ENCODE data around the gene SBNO2. TPM values are rescaled to one million over a fixed set of nuclear protein-coding genes. Genes with fewer than 3 reads are reported as not detected.

The SBNO2 gene
- total RNA-seq, 1 experiment from 2014 or later, result 97.8 TPM

GRCh38 chr19:1162404-1163282 lies 11.4 kb downstream of the SBNO2 start:
- H3K4me1 Mint-ChIP-seq (ENCODE audit: low read depth, unreplicated experiment), result peaks cover 13% of the 10 kb centered on the region
- no peaks in the 10 kb centered on the region for H3K27me3 Mint-ChIP-seq (ENCODE audit: unreplicated experiment)
- peaks cover 39% of the 10 kb centered on the region for H3K36me3 Mint-ChIP-seq (ENCODE audit: insufficient read depth, unreplicated experiment)
- H3K27ac Mint-ChIP-seq (ENCODE audit: unreplicated experiment), result peak overlapping the region; percentile 58
- no peak for DNase-seq
- CTCF ChIA-PET, result no interaction called here
- no TSS peak for BruUV-seq (replicated peaks)
- no peaks in the 10 kb centered on the region for H3K9me3 Mint-ChIP-seq (ENCODE audit: low read depth, unreplicated experiment)
- TF ChIP-seq CTCF (IDR thresholded peaks at IDR 0.05; ENCODE audit: unreplicated experiment), result no peak
- intact Hi-C loops (cut with micrococcal nuclease; ENCODE audit: unreplicated experiment), result no loop called here
- peak overlapping the region; percentile 37 for H3K4me3 Mint-ChIP-seq (ENCODE audit: low read depth, unreplicated experiment)

GRCh38 chr19:1161716-1162115 lies 12.4 kb downstream of the SBNO2 start:
- Mint-ChIP-seq H3K36me3 (ENCODE audit: insufficient read depth, unreplicated experiment) (peaks cover 41% of the 10 kb centered on the region), H3K27ac (ENCODE audit: unreplicated experiment) (peak overlapping the region; percentile 50), H3K4me1 (ENCODE audit: low read depth, unreplicated experiment) (peaks cover 13% of the 10 kb centered on the region), H3K27me3 (ENCODE audit: unreplicated experiment) (no peaks in the 10 kb centered on the region), H3K9me3 (ENCODE audit: low read depth, unreplicated experiment) (no peaks in the 10 kb centered on the region), H3K4me3 (ENCODE audit: low read depth, unreplicated experiment) (no peak overlapping the region)
- TF ChIP-seq CTCF (IDR thresholded peaks at IDR 0.05; ENCODE audit: unreplicated experiment), result no peak
- intact Hi-C loops (cut with micrococcal nuclease; ENCODE audit: unreplicated experiment), result no loop called here
- DNase-seq, result peak; percentile 49
- no TSS peak for BruUV-seq (replicated peaks)
- CTCF ChIA-PET, result interaction anchor here (0.6 kb wide), 1 partner anchor 27 kb away, joined by 3 read pairs; no protein-coding TSS in a partner anchor

GRCh38 chr19:1159864-1160595 lies 14.0 kb downstream of the SBNO2 start:
- Mint-ChIP-seq H3K36me3 (ENCODE audit: insufficient read depth, unreplicated experiment) (peaks cover 35% of the 10 kb centered on the region), H3K27ac (ENCODE audit: unreplicated experiment) (no peak overlapping the region), H3K4me3 (ENCODE audit: low read depth, unreplicated experiment) (no peak overlapping the region), H3K9me3 (ENCODE audit: low read depth, unreplicated experiment) (no peaks in the 10 kb centered on the region), H3K27me3 (ENCODE audit: unreplicated experiment) (no peaks in the 10 kb centered on the region), H3K4me1 (ENCODE audit: low read depth, unreplicated experiment) (peaks cover 13% of the 10 kb centered on the region)
- no peak for TF ChIP-seq CTCF (IDR thresholded peaks at IDR 0.05; ENCODE audit: unreplicated experiment)
- no TSS peak for BruUV-seq (replicated peaks)
- CTCF ChIA-PET, result interaction anchor here (0.6 kb wide), 1 partner anchor 27 kb away, joined by 5 read pairs; no protein-coding TSS in a partner anchor
- no peak for DNase-seq
- intact Hi-C loops (cut with micrococcal nuclease; ENCODE audit: unreplicated experiment), result no loop called here

GRCh38 chr19:1158885-1159448 lies 15.1 kb downstream of the SBNO2 start:
- Mint-ChIP-seq H3K4me1 (ENCODE audit: low read depth, unreplicated experiment) (peaks cover 13% of the 10 kb centered on the region), H3K4me3 (ENCODE audit: low read depth, unreplicated experiment) (no peak overlapping the region), H3K9me3 (ENCODE audit: low read depth, unreplicated experiment) (no peaks in the 10 kb centered on the region), H3K27ac (ENCODE audit: unreplicated experiment) (no peak overlapping the region), H3K27me3 (ENCODE audit: unreplicated experiment) (no peaks in the 10 kb centered on the region), H3K36me3 (ENCODE audit: insufficient read depth, unreplicated experiment) (peaks cover 33% of the 10 kb centered on the region)
- DNase-seq, result no peak
- intact Hi-C loops (cut with micrococcal nuclease; ENCODE audit: unreplicated experiment), result no loop called here
- CTCF ChIA-PET, result interaction anchor here (0.8 kb wide), 1 partner anchor 743 kb away, joined by 10 read pairs; no protein-coding TSS in a partner anchor
- BruUV-seq (replicated peaks), result no TSS peak
- no peak for TF ChIP-seq CTCF (IDR thresholded peaks at IDR 0.05; ENCODE audit: unreplicated experiment)
